HCT116 (cell line): ENCODE results near the gene ANGPTL1. TPM values are rescaled to one million over a fixed set of nuclear protein-coding genes. Genes with fewer than 3 reads are reported as not detected.

Source experiments
- ATAC-seq: fragments of 200-7000 bp; cut with Tn5 transposase; 2 replicates; pipeline ENCODE4 v1.9.1; 2020; ENCODE audit warnings: mild to moderate bottlenecking, moderate library complexity
- BruUV-seq: library from RNA; stranded (reverse); fragments of 400-500 nt; replicated peaks from 2 replicates; lab custom pipeline; 2021; lab: Mats Ljungman, UMichigan
- CTCF ChIA-PET: fragments of 300-600 bp; sonication (Branson Sonifier 250); formaldehyde crosslinking; loops from one replicate; lab custom pipeline; 2021; ENCODE audit warnings: antibody characterized with exemption; lab: Charles Lee
- POLR2A ChIA-PET: fragments of 300-600, 350-600 bp; sonication (Branson Sonifier 250); formaldehyde crosslinking; loops from one replicate; lab custom pipeline; 2021; ENCODE audit warnings: antibody characterized with exemption; lab: Charles Lee
- RAD21 ChIA-PET, 2 experiments: fragments of 300-600 bp; sonication (Branson Sonifier 250); formaldehyde crosslinking; loops; one replicate each; lab custom pipeline; 2023; ENCODE audit warnings: low total read pairs in 2 of 2; ENCODE audit not compliant: uncharacterized antibody in 2 of 2, unreplicated experiment in 2 of 2, low non-redundant PET in 1 of 2; lab: Charles Lee
- DNase-seq: peaks from one replicate; pipeline ENCODE4 v3.0.0-alpha.2; 2010; ENCODE audit warnings: low read depth, low spot score
- H2AFZ ChIP-seq: fragments of 200-600 bp; shearing (Covaris generic), sonication (generic); 2 replicates; pipeline ENCODE4 v1.6.1; 2017; ENCODE audit warnings: low read depth, mixed run types, mixed read lengths, antibody characterized with exemption, low read length; ENCODE audit not compliant: poor library complexity, severe bottlenecking
- H3K27ac ChIP-seq: 2 replicates; pipeline ENCODE4 v1.5.1; 2012; ENCODE audit warnings: low read depth, low read length
- H3K27me3 ChIP-seq: fragments of 200-600 bp; sonication (generic); 2 replicates; pipeline ENCODE4 v1.6.1; 2016; ENCODE audit warnings: mixed run types, low read length, mixed read lengths; ENCODE audit not compliant: insufficient read depth
- H3K36me3 ChIP-seq, 2 experiments: fragments of 200-500 bp in 1 of 2; fragments of 200-600 bp in 1 of 2; sonication (Bioruptor generic) in 1 of 2; sonication (generic) in 1 of 2; 2 replicates each; pipeline versions ENCODE4 v1.5.1 to v1.6.1; 2014 to 2016; ENCODE audit warnings: low read length in 2 of 2, inconsistent platforms in 1 of 2, mixed read lengths in 1 of 2, mixed run types in 1 of 2; ENCODE audit not compliant: insufficient read depth in 2 of 2, control insufficient read depth in 1 of 2
- H3K4me1 ChIP-seq, 2 experiments: fragments of 200-600 bp in 1 of 2; sonication (generic) in 1 of 2; 2 replicates each; pipeline versions ENCODE4 v1.5.1 to v1.6.1; 2012 to 2017; ENCODE audit warnings: low read length in 2 of 2, inconsistent platforms in 1 of 2, mild to moderate bottlenecking in 1 of 2, mixed read lengths in 1 of 2, mixed run types in 1 of 2, moderate library complexity in 1 of 2; ENCODE audit not compliant: insufficient read depth in 2 of 2, control insufficient read depth in 1 of 2
- H3K4me2 ChIP-seq: fragments of 200-600 bp; sonication (generic); 2 replicates; pipeline ENCODE4 v1.6.1; 2017; ENCODE audit warnings: mixed run types, low read length, mixed read lengths
- H3K4me3 ChIP-seq, 2 experiments: fragments of 200-600 bp in 1 of 2; sonication (generic) in 1 of 2; replicated peaks in 1 of 2; 2 replicates each; pipeline ENCODE4 v1.5.1; 2011 to 2016; ENCODE audit warnings: low read length in 2 of 2, control low read depth in 1 of 2, low read depth in 1 of 2, mild to moderate bottlenecking in 1 of 2, mixed read lengths in 1 of 2, mixed run types in 1 of 2
- H3K79me2 ChIP-seq: fragments of 200-600 bp; sonication (generic); 2 replicates; pipeline ENCODE4 v1.6.1; 2017; ENCODE audit warnings: mild to moderate bottlenecking, mixed run types, low read length, moderate library complexity, mixed read lengths; ENCODE audit not compliant: insufficient read depth
- H3K9ac ChIP-seq: fragments of 200-600 bp; sonication (generic); 2 replicates; pipeline ENCODE4 v1.6.1; 2016; ENCODE audit warnings: low read length, mixed read lengths
- H3K9me2 ChIP-seq: fragments of 200-600 bp; sonication (generic), shearing (Covaris generic); 2 replicates; pipeline ENCODE4 v1.6.1; 2017; ENCODE audit warnings: mixed run types, mild to moderate bottlenecking, moderate library complexity; ENCODE audit not compliant: insufficient read depth
- H3K9me3 ChIP-seq, 2 experiments: fragments of 200-500 bp in 1 of 2; fragments of 200-600 bp in 1 of 2; sonication (Bioruptor generic) in 1 of 2; sonication (generic) in 1 of 2; 2 replicates each; pipeline ENCODE4 v1.6.1; 2014 to 2017; ENCODE audit warnings: low read length in 2 of 2, mixed read lengths in 2 of 2, inconsistent platforms in 1 of 2, low read depth in 1 of 2, mild to moderate bottlenecking in 1 of 2, mixed run types in 1 of 2, moderate library complexity in 1 of 2; ENCODE audit not compliant: control insufficient read depth in 1 of 2, insufficient read depth in 1 of 2
- H4K20me1 ChIP-seq: fragments of 200-600 bp; sonication (generic), shearing (Covaris generic); 2 replicates; pipeline ENCODE4 v1.6.1; 2017; ENCODE audit warnings: mixed run types, mild to moderate bottlenecking, moderate library complexity; ENCODE audit not compliant: insufficient read depth
- EGR1 ChIP-seq: IDR thresholded peaks from 2 replicates; pipeline ENCODE4 v1.6.1; 2012; ENCODE audit warnings: low read depth
- EZH2 ChIP-seq: fragments of 200-600 bp; sonication (generic); IDR thresholded peaks from 2 replicates; pipeline ENCODE4 v1.6.1; 2017; ENCODE audit warnings: antibody characterized with exemption, mixed run types
- POLR2AphosphoS5 ChIP-seq: IDR thresholded peaks from 2 replicates; pipeline ENCODE4 v1.6.1; 2011; ENCODE audit warnings: mild to moderate bottlenecking, low read depth, low read length, moderate library complexity
- RAD21 ChIP-seq: IDR thresholded peaks from 2 replicates; pipeline ENCODE4 v1.6.1; 2012; ENCODE audit warnings: low read depth, mild to moderate bottlenecking
- YY1 ChIP-seq: IDR thresholded peaks from 2 replicates; pipeline ENCODE4 v1.6.1; 2011; ENCODE audit warnings: low read length, low read depth, moderate library complexity, mild to moderate bottlenecking; ENCODE audit not compliant: insufficient replicate concordance; ENCODE audit errors: extremely low read depth
- intact Hi-C: fragments of 100-400 bp; cut with micrococcal nuclease; formaldehyde crosslinking; loops from 2 replicates; pipeline ENCODE4 v1.10.0; 2022
- total RNA-seq: library from RNA; stranded (reverse); gene quantifications from one replicate; pipeline ENCODE4 v1.2.1, GENCODE V29; 2021; ENCODE audit not compliant: unreplicated experiment
- TF ChIP-seq, protein P1 (sequence below), 3 experiments: fragments of 200-600 bp in 1 of 3; sonication (generic) in 1 of 3; IDR thresholded peaks in 2 of 3; conservative IDR thresholded peaks in 1 of 3; 2 replicates each; pipeline ENCODE4 v1.5.1; 2012 to 2017; ENCODE audit warnings: low read depth in 2 of 3, low read length in 2 of 3, antibody characterized with exemption in 1 of 3, borderline replicate concordance in 1 of 3, control low read depth in 1 of 3, mild to moderate bottlenecking in 1 of 3, mixed read lengths in 1 of 3, mixed run types in 1 of 3, moderate library complexity in 1 of 3; ENCODE audit not compliant: insufficient read depth in 1 of 3
- TF ChIP-seq, protein P2 (sequence below): IDR thresholded peaks from 2 replicates; pipeline ENCODE4 v1.6.1; 2012

ANGPTL1 gene
- total RNA-seq, 1 experiment from 2014 or later, result 0.34 TPM

DNA sequence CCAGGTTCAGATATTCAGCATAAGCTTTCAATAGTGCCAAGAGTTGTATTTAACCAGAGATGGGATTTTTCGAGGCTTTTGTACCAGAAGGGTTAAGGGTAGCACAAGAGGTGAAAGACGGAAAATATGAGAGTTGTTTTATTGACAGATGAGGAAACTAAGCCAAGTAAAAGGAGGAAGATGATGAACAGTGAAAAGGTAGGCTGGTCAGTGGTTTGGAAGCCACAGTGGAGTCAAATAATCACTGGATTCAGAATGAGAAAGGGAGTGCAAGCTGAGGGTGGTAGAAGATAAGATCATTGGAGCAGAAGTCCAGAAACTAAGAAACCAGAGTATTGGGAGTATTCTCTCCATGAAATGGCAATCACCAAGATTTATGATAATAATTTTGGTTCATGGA, 45.7 kb downstream of the ANGPTL1 start:
- no peak for DNase-seq
- Histone ChIP-seq H3K9me3 (no peaks in the 10 kb centered on the region), H3K79me2 (no peaks in the 10 kb centered on the region), H3K27ac (no peak overlapping the region), H3K36me3 (no peaks in the 10 kb centered on the region), H2AFZ (no peak overlapping the region), H3K4me1 (no peaks in the 10 kb centered on the region), H3K4me3 (no peak overlapping the region), H4K20me1 (no peaks in the 10 kb centered on the region), H3K27me3 (no peaks in the 10 kb centered on the region), H3K4me2 (no peak overlapping the region), H3K9ac (no peak overlapping the region), H3K9me2 (no peaks in the 10 kb centered on the region)
- TF ChIP-seq, protein P1, sequence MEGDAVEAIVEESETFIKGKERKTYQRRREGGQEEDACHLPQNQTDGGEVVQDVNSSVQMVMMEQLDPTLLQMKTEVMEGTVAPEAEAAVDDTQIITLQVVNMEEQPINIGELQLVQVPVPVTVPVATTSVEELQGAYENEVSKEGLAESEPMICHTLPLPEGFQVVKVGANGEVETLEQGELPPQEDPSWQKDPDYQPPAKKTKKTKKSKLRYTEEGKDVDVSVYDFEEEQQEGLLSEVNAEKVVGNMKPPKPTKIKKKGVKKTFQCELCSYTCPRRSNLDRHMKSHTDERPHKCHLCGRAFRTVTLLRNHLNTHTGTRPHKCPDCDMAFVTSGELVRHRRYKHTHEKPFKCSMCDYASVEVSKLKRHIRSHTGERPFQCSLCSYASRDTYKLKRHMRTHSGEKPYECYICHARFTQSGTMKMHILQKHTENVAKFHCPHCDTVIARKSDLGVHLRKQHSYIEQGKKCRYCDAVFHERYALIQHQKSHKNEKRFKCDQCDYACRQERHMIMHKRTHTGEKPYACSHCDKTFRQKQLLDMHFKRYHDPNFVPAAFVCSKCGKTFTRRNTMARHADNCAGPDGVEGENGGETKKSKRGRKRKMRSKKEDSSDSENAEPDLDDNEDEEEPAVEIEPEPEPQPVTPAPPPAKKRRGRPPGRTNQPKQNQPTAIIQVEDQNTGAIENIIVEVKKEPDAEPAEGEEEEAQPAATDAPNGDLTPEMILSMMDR (IDR thresholded peaks at IDR 0.05 in 2 of 3, conservative IDR thresholded peaks at IDR 0.05 in 1 of 3; ENCODE audit: borderline replicate concordance in 1 of 3, insufficient read depth in 1 of 3, low read depth in 2 of 3, low read length in 2 of 3), result no peak
- TF ChIP-seq EZH2 (no peak), POLR2AphosphoS5 (no peak), EGR1 (no peak), YY1 (no peak), RAD21 (no peak)
- TF ChIP-seq, protein P2, sequence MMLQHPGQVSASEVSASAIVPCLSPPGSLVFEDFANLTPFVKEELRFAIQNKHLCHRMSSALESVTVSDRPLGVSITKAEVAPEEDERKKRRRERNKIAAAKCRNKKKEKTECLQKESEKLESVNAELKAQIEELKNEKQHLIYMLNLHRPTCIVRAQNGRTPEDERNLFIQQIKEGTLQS, result no peak
- no TSS peak for BruUV-seq
- CTCF ChIA-PET, result no interaction called here
- no peak for ATAC-seq
- RAD21 ChIA-PET, result no interaction called here
- POLR2A ChIA-PET, result no interaction called here
- intact Hi-C loops, result no loop called here
